HepG2 (cell line): ENCODE results near the gene AFG1L. TPM values are rescaled to one million over a fixed set of nuclear protein-coding genes. Genes with fewer than 3 reads are reported as not detected.

Experiments used
- AGO2 ChIP-seq: fragments of 200-400 bp; formaldehyde crosslinking; optimal IDR thresholded peaks from 2 replicates; pipeline ENCODE3; 2017; ENCODE audit warnings: mild to moderate bottlenecking, low read depth, low read length, moderate library complexity
- ATF3 ChIP-seq: sonication (generic); formaldehyde crosslinking; IDR thresholded peaks from 2 replicates; pipeline ENCODE4 v1.4.0; 2020; ENCODE audit warnings: missing genetic modification reagents
- EED ChIP-seq: sonication (generic); formaldehyde crosslinking; IDR thresholded peaks from 2 replicates; pipeline ENCODE4 v1.5.0; 2020; ENCODE audit warnings: mild to moderate bottlenecking, missing genetic modification reagents
- GATAD2A ChIP-seq: IDR thresholded peaks from 2 replicates; pipeline ENCODE4 v1.6.1; 2016
- IRX3 ChIP-seq: sonication (generic); formaldehyde crosslinking; IDR thresholded peaks from 2 replicates; pipeline ENCODE4 v1.8.1; 2023; ENCODE audit warnings: mild to moderate bottlenecking, low read depth, missing genetic modification reagents, borderline replicate concordance
- JUND ChIP-seq: sonication (generic); formaldehyde crosslinking; IDR thresholded peaks from 2 replicates; pipeline ENCODE4 v1.8.0; 2022; ENCODE audit warnings: mild to moderate bottlenecking, missing genetic modification reagents
- MIXL1 ChIP-seq: IDR thresholded peaks from 2 replicates; pipeline ENCODE4 v1.6.1; 2016
- MYC ChIP-seq: sonication (generic); formaldehyde crosslinking; IDR thresholded peaks from 2 replicates; pipeline ENCODE4 v1.9.0; 2021; ENCODE audit warnings: missing genetic modification reagents, borderline replicate concordance
- NFKBIZ ChIP-seq: IDR thresholded peaks from 2 replicates; pipeline ENCODE4 v1.6.1; 2018; ENCODE audit warnings: missing genetic modification reagents, missing compliant biosample characterization
- NR2F1 ChIP-seq, 2 experiments: fragments of 450-650 bp in 1 of 2; formaldehyde crosslinking in 1 of 2; IDR thresholded peaks; 2 replicates each; pipeline versions ENCODE4 v1.5.0 to v1.6.1; 2016 to 2020; ENCODE audit warnings: mild to moderate bottlenecking in 1 of 2, missing compliant biosample characterization in 1 of 2, missing genetic modification reagents in 1 of 2, moderate library complexity in 1 of 2
- RXRB ChIP-seq: IDR thresholded peaks from 2 replicates; pipeline ENCODE4 v1.6.1; 2016; ENCODE audit warnings: borderline replicate concordance, missing genetic modification reagents, missing compliant biosample characterization
- SAFB2 ChIP-seq: sonication (generic); formaldehyde crosslinking; IDR thresholded peaks from 2 replicates; pipeline ENCODE4 v1.5.1; 2020; ENCODE audit warnings: missing genetic modification reagents, low read depth, mild to moderate bottlenecking, borderline replicate concordance
- SP2 ChIP-seq: sonication (generic); formaldehyde crosslinking; IDR thresholded peaks from 2 replicates; pipeline ENCODE4 v1.5.1; 2020; ENCODE audit warnings: mild to moderate bottlenecking, missing genetic modification reagents
- ZBTB44 ChIP-seq: sonication (generic); formaldehyde crosslinking; IDR thresholded peaks from 2 replicates; pipeline ENCODE4 v1.4.0; 2020; ENCODE audit warnings: missing genetic modification reagents
- ZMYM2 ChIP-seq: sonication (generic); formaldehyde crosslinking; IDR thresholded peaks from 2 replicates; pipeline ENCODE4 v1.8.0; 2022; ENCODE audit warnings: mild to moderate bottlenecking, missing genetic modification reagents
- ZNF232 ChIP-seq: sonication (generic); formaldehyde crosslinking; IDR thresholded peaks from 2 replicates; pipeline ENCODE4 v1.4.0; 2020; ENCODE audit warnings: missing genetic modification reagents, borderline replicate concordance
- ZNF235 ChIP-seq: sonication (generic); formaldehyde crosslinking; IDR thresholded peaks from 2 replicates; pipeline ENCODE4 v1.8.1; 2023; ENCODE audit warnings: mild to moderate bottlenecking, missing genetic modification reagents, borderline replicate concordance
- ZNF597 ChIP-seq: sonication (generic); formaldehyde crosslinking; IDR thresholded peaks from 2 replicates; pipeline ENCODE4 v1.5.0; 2020; ENCODE audit warnings: missing genetic modification reagents
- ZNF777 ChIP-seq: sonication (generic); formaldehyde crosslinking; IDR thresholded peaks from 2 replicates; pipeline ENCODE4 v1.4.0; 2020; ENCODE audit warnings: missing genetic modification reagents
- polyA plus RNA-seq, 8 experiments: library from polyadenylated mRNA; depleted of rRNA in 3 of 8; stranded (reverse) in 7 of 8; unstranded in 1 of 8; fragments of >200 nt; fragmentation: Illumina TruSeq in 4 of 8; extraction: Trizol in 4 of 8; gene quantifications; 2 replicates each; pipeline versions ENCODE4 v1.2.1 to v1.2.3, GENCODE V29; 2011 to 2016; ENCODE audit warnings: low read depth in 4 of 8, missing spikeins in 1 of 8, mixed read lengths in 1 of 8; ENCODE audit not compliant: insufficient read depth in 1 of 8
- total RNA-seq, 5 experiments: library from RNA; depleted of rRNA; stranded (reverse); fragments of >200 nt; fragmentation: Illumina TruSeq; extraction: Trizol; gene quantifications; 2 replicates each; pipeline ENCODE4 v1.2.3, GENCODE V29; 2016; ENCODE audit warnings: low read depth in 1 of 5
- TF ChIP-seq, protein P1 (sequence below): sonication (generic); formaldehyde crosslinking; IDR thresholded peaks from 2 replicates; pipeline ENCODE4 v1.8.0; 2022; ENCODE audit warnings: mild to moderate bottlenecking, missing genetic modification reagents
- TF ChIP-seq, protein P2 (sequence below): sonication (generic); formaldehyde crosslinking; IDR thresholded peaks from 2 replicates; pipeline ENCODE4 v1.4.0; 2020; ENCODE audit warnings: mild to moderate bottlenecking, missing genetic modification reagents
- TF ChIP-seq, protein P3 (sequence below): IDR thresholded peaks from 2 replicates; pipeline ENCODE4 v1.6.1; 2016; ENCODE audit warnings: mild to moderate bottlenecking, missing biosample characterization, missing genetic modification reagents
- TF ChIP-seq, protein P4 (sequence below): sonication (generic); formaldehyde crosslinking; IDR thresholded peaks from 2 replicates; pipeline ENCODE4 v1.9.0; 2021; ENCODE audit warnings: missing genetic modification reagents, mild to moderate bottlenecking, borderline replicate concordance

AFG1L gene
- total and polyA plus RNA-seq, 2 of the 13 experiments (the other 11 are each of a cell fraction or from before 2014, with no cell fraction given), result 3.1 to 14.0 TPM

GRCh38 chr6:108559884-108560462 lies 265.1 kb downstream of the AFG1L start (continued):
- TF ChIP-seq ZBTB44, result no peak
- TF ChIP-seq MIXL1 (CRISPR knock-in tag), result no peak
- no peak for TF ChIP-seq GATAD2A (CRISPR knock-in tag)
- no peak for TF ChIP-seq ZMYM2
- TF ChIP-seq, protein P1, sequence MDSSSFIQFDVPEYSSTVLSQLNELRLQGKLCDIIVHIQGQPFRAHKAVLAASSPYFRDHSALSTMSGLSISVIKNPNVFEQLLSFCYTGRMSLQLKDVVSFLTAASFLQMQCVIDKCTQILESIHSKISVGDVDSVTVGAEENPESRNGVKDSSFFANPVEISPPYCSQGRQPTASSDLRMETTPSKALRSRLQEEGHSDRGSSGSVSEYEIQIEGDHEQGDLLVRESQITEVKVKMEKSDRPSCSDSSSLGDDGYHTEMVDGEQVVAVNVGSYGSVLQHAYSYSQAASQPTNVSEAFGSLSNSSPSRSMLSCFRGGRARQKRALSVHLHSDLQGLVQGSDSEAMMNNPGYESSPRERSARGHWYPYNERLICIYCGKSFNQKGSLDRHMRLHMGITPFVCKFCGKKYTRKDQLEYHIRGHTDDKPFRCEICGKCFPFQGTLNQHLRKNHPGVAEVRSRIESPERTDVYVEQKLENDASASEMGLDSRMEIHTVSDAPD, result no peak
- no peak for TF ChIP-seq NFKBIZ (CRISPR knock-in tag)
- TF ChIP-seq ZNF235 (CRISPR knock-in tag), result no peak; the same call in 1 of the 2 replicates
- no peak for TF ChIP-seq SP2 (CRISPR knock-in tag)
- no peak for TF ChIP-seq ZNF777 (CRISPR knock-in tag)
- no peak for TF ChIP-seq SAFB2
- no peak for TF ChIP-seq ZNF597 (CRISPR knock-in tag)
- TF ChIP-seq AGO2, result peak; percentile 91
- TF ChIP-seq, protein P2, sequence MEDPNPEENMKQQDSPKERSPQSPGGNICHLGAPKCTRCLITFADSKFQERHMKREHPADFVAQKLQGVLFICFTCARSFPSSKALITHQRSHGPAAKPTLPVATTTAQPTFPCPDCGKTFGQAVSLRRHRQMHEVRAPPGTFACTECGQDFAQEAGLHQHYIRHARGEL (CRISPR knock-in tag), result no peak
- no peak for TF ChIP-seq RXRB
- TF ChIP-seq ZNF232 (CRISPR knock-in tag), result no peak
- TF ChIP-seq, protein P3, sequence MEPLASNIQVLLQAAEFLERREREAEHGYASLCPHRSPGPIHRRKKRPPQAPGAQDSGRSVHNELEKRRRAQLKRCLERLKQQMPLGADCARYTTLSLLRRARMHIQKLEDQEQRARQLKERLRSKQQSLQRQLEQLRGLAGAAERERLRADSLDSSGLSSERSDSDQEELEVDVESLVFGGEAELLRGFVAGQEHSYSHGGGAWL (CRISPR knock-in tag), result 0 out of 2 replicates have a peak, but pooled peaks have one; percentile 12
- TF ChIP-seq MYC (CRISPR knock-in tag), result no peak
- TF ChIP-seq, protein P4, sequence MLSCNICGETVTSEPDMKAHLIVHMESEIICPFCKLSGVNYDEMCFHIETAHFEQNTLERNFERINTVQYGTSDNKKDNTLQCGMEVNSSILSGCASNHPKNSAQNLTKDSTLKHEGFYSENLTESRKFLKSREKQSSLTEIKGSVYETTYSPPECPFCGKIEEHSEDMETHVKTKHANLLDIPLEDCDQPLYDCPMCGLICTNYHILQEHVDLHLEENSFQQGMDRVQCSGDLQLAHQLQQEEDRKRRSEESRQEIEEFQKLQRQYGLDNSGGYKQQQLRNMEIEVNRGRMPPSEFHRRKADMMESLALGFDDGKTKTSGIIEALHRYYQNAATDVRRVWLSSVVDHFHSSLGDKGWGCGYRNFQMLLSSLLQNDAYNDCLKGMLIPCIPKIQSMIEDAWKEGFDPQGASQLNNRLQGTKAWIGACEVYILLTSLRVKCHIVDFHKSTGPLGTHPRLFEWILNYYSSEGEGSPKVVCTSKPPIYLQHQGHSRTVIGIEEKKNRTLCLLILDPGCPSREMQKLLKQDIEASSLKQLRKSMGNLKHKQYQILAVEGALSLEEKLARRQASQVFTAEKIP, result no peak
- TF ChIP-seq ATF3, result peak; percentile 10; the same call in 1 of the 2 replicates
- TF ChIP-seq JUND, result no peak
- peak; percentile 2; the same call in 1 of the 2 replicates for TF ChIP-seq EED (CRISPR knock-in tag)
- TF ChIP-seq NR2F1 (CRISPR knock-in tag; IDR thresholded peaks at IDR 0.05), result no peak
- no peak for TF ChIP-seq IRX3 (CRISPR knock-in tag)
